Eye (tissue), 1 donor: ENCODE data around the gene EME2.

Experiments used
- DNase-seq: peaks from one replicate; pipeline ENCODE4 v3.0.0-alpha.2; 2015

Gene EME2

GRCh38 chr16:1820946-1821290, 48.3 kb downstream of the EME2 start:
- no peak for DNase-seq

- DNase-seq: no peak
Observed at GRCh38 chr16:1821861-1822611, 49.4 kb downstream of the EME2 start.

- DNase-seq: no peak
Observed at GRCh38 chr16:1822801-1823200, 50.2 kb downstream of the EME2 start.

DNA sequence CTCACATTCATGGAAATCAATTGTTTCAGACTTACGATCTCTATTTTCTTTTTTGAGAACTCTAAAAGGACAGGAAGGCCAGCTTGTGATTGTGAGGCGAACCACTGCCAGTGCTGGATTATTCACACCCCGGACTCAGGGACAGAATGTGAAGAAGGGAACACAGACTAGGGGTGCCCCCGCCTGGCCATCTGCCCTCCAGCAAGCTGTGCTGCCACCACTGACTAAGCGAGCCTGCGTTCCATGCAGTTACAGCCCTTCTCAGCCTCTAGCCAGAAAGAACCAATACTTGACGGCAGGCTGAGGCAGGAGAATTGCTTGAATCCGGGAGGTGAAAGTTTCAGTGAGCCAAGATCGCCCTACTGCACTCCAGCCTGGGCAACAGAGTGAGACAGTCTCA, 51.2 kb downstream of the EME2 start:
- peak; percentile 22 for DNase-seq

- DNase-seq: peak; percentile 2
Observed at GRCh38 chr16:1825381-1825863, 52.8 kb downstream of the EME2 start.
